GM12874 (cell line): ENCODE measurements around the gene ATP13A2.

Experiments
- TF ChIP-seq, protein P1 (sequence below): IDR thresholded peaks from 2 replicates; pipeline ENCODE4 v1.5.1; 2011; ENCODE audit warnings: low read depth, mild to moderate bottlenecking, control low read depth, low read length, moderate library complexity; ENCODE audit not compliant: insufficient read depth

Gene ATP13A2

DNA sequence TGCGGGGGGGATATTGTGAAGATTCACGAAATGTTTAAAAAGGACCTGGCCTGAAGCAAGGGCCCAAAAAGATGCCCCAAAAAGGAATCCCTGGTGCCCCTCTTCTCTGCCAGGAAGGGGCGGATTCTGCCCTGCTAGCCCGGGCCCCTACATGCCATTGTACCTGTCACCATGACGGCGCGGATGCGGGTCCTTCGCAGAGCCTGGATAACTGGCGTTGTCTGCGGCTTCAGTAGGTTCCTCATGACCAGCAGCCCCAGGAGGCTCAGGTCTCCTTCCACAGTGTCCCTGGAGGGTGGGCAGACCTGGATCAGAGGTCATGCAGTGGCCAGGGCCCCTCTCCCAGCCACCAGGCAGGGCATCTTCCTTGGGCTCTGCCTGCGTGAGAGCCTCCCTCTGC lies 20.2 kb downstream of the ATP13A2 start:
- TF ChIP-seq, protein P1, sequence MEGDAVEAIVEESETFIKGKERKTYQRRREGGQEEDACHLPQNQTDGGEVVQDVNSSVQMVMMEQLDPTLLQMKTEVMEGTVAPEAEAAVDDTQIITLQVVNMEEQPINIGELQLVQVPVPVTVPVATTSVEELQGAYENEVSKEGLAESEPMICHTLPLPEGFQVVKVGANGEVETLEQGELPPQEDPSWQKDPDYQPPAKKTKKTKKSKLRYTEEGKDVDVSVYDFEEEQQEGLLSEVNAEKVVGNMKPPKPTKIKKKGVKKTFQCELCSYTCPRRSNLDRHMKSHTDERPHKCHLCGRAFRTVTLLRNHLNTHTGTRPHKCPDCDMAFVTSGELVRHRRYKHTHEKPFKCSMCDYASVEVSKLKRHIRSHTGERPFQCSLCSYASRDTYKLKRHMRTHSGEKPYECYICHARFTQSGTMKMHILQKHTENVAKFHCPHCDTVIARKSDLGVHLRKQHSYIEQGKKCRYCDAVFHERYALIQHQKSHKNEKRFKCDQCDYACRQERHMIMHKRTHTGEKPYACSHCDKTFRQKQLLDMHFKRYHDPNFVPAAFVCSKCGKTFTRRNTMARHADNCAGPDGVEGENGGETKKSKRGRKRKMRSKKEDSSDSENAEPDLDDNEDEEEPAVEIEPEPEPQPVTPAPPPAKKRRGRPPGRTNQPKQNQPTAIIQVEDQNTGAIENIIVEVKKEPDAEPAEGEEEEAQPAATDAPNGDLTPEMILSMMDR: no peak

DNA sequence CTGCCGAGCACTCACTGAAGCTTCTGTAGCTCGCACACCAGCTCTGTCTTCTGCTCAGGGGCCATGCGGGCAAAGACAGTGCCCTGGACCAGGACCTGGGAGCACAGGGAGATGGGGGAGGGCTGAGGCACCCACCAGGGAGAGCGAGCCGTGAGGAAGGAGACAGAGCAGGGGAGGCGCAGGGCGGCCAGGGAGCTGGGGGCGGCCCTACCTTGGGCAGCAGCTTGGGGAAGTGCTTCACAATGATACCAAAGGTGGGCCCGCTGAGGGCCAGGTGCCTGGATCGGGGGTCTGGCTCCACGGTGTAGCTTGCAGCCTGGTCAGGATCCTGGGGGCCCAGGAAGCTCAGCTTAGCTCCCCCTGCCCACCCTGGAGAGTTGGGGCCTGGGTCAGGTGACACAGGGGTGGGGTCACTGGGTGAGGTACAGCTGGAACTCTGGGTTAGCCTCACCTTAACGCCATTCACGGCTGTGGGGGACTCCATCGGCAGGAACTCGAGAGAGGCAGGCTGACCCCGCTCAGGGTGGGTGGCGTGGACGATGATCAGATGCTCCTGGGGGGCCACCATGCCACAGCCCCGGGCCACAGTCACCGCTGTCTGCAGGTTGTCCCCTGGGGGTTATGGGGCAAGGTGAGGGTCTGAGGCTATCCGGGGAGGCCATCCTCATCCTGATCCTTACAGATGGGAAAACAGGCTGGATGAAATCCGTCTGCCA lies 21.9 kb downstream of the ATP13A2 start:
- TF ChIP-seq, protein P1: no peak

DNA sequence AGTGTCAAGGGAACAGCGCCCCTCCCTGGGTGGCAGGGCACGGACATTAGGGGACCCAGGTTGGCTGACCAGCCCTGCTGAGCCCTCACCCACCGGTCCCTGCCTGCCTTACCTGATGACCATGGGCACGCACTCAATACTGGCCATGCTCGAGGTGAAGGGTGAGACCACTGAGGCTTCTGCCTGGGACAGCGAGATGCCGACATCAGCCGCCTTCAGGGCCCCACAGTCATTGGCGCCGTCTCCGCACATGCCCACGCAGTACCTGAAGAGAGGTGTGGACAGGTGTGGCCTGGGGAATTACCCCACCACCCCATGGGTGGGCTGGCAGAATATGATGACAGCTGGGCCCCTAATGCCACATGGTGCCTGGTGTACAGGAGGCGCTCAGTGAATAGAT lies 23.5 kb downstream of the ATP13A2 start:
- TF ChIP-seq, protein P1: no peak

DNA sequence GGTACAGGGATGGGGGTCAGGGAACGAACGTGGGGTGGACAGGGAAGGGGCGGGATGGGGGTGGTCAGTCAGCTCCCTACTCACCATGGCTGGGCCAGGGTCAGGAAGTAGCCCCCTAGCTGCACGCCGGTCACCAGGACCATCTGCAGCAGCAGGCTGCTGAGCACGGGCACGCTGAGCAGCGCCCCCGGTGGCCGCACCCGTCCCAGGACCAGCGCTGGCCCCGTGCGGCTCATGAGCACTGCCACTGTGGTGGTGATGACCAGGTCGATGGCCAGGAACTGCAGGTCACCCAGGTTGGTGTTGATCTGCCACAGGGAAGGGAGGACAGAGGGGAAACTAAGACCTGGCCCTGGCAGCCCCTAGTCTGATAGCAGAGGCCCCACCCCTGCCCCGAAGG lies 24.8 kb downstream of the ATP13A2 start:
- TF ChIP-seq, protein P1: peak; percentile 56

DNA sequence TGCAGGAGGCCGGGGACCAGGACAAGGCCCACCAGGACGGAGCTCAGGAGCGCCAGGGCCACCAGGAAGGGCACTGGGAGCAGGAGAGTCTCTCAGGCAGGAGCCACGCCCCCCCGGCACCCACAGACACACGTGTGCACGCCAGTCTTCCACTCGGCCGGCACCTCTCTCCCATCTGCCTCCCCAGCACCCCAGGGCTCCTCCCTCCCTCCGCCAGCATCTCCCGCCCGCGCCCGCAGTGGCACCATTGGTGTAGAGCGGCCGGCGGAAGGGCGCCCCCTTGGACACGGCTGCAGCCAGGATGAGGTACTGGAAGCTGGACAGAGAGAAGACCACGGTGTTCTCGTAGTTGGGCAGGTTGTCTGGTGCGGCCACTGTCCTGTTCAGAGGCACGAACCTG lies 25.2 kb downstream of the ATP13A2 start:
- TF ChIP-seq, protein P1: no peak

DNA sequence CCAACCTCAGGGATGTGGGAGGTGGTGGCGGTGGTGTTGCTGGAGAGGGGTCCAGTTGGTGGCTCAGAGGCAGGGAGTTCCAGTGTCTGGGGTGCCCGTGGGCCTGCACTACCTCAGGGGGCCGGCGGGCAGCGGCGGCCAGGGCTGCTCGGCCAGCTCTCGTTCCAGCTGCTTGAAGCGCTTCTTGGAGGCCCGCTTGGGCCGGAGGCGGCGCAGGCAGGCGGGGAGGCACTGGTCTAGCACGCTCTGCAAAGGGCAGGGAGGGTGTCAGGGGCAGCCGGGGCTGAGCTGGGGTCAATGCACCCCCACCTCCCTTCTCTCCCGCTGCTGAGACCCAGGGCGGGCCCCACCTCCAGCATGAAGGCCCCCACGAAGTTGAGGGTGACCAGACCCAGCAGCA lies 25.6 kb downstream of the ATP13A2 start:
- TF ChIP-seq, protein P1: no peak

DNA sequence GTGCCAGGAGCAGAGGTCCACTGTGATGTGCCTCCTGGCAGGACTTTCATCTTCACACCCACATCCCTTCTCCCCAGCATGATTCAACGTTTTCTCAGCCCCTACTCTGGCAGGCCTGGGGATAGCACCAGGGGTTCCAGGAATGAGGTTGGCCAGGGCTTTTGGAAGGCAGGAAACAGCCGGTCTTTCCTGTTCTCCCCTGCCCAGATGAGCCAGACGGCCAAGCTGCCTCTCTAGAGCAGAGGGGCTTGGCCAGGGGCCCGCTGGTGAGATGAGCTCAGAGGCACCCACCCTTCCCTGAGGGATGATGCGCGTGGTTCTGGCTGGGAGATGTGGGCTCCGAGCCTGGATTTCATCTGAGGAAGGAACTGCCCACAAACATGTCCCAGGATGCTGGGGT lies 27.0 kb downstream of the ATP13A2 start:
- TF ChIP-seq, protein P1: no peak
